Activated CD4-positive, alpha-beta T cell treated with anti-CD3 and anti-CD28 coated beads, Interleukin-2, amount 50 U/mL, for 1 hour (primary cell): Measurements from ENCODE around the gene SVIP.

ENCODE experiments used
- DNase-seq: peaks from one replicate; pipeline ENCODE4 v3.0.0-alpha.2; 2020

SVIP gene

DNA sequence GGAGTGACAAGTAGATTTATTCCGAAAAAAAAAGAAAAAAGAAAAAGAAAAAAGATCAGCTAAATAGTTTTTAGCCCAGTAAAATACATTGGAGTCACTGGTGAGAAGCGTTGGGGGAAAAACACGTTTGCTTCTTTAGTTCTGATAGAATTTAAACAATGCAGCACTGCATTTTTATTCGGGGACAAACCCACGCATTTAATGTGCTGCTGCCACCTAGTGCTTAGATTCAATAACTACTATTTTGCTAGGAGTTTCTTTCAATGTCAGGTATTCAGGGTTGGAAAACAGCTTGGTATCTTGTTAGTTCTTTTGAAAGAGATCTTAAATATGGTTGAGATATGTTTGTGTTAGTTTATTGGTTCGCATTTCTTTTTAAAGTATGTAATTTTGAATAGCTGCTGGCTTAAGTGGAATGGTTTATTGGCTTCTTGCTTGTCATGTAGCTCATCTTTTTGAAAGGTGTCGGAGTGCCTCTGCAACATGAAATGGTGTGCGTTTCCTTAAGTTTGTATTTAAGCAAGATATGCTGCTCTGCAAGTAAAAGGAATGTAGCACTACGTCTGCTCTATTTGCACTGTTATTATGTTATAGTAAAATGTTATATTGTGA is 41.9 kb downstream of the SVIP start:
- peak; percentile 13 for DNase-seq

DNA sequence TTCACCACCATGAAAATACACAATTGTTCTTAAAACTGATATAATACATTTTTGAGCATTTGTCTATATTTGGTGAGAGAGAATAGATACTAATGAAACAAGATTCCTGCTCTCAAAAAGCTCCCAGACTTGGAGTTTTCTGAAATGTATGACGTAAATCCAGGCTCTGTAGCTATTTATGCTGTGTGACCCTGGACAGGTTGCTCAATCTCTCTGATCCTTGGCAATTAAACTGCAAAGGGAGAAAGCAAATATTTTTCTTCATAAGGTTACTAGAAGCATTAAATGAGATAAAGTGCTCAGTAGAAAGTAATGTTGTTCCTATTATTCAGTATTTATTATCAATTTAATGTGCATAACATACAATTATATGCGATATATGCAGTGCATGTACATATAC is 42.5 kb downstream of the SVIP start:
- DNase-seq = no peak

DNA sequence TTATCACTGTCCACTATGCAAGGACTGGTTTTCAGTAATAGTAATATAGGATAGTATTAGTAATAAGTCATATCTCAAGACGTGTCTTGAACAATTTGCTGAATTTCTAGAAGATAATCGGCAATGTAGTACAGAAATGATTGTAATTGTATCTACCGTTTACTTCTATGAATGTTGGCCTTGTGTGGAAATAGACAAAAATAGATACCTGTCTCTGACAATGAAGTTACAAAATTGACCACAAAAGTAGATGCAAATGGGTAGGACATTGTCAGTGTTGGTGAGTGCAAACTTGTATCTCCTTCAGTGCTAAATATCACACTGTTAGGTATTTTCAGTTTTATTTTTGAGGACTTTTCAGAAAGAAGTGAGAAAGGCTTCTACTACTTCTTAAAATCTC is 43.1 kb downstream of the SVIP start:
- no peak for DNase-seq

DNA sequence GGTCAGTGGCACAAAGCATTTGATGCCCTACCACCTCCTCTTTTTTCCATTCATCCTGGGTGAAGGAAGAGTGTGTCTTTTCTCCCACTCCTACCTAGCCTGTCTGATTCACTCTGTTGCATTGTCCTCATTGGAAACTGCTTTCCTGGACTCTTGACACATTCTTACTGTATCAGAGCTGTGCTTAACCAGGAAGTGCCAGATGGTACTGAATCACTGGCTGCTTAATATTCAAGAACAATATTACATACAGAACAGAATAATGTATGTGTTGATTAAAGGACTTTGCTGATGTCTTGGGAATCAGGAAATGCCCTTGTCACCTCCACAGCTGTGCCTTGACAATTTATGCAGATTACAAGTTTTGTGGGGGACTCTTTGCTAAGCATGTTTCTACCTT is 44.4 kb downstream of the SVIP start:
- DNase-seq = no peak

DNA sequence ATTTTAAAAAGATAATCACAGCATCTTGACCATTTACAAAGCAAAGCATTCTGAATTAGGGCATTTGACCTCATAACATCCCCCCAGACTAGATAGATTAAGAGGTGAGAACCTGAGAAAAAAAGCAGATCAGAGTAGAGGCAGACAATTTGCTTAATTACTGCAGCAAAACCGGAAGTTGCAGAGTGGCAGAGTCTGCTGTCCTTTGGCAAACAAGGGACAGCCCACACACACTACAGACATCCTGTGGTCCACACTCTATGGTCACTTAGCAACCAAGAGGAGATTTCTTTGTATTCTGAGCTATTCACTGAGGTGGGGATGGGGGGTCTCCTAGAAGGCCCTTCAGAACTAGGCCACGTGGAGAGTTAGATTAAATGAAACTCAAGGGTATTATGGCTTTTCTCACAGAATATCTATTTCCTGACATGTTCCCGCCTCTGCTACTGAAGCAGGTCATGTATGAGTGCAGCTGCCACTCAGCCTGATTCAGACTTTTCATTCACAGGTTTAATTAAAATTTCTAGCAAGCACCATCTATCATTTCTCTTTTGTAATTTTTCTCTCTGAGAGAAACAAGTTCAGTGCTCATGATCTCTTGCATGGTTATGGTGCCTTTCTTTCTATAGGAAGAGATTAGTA is 48.5 kb downstream of the SVIP start:
- no peak for DNase-seq

DNA sequence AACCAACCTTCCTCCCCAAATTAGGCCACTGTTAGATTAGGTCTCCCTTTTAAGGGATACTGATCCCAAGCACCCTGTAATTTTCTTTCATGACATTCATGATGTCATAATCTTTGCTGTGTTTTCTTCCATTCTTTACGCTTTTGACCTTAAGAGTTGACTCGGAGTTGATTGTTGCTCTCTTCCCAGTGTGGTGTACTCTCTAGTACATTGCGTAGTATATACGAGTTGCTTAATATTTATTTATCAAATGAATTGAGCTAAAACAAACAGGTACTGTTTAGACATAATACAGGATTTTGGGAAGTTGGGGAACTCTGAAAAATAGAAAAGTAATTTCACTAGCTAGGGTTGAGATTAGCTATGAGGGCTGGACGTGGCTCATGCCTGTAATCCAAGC is 49.8 kb downstream of the SVIP start:
- DNase-seq = no peak

DNA sequence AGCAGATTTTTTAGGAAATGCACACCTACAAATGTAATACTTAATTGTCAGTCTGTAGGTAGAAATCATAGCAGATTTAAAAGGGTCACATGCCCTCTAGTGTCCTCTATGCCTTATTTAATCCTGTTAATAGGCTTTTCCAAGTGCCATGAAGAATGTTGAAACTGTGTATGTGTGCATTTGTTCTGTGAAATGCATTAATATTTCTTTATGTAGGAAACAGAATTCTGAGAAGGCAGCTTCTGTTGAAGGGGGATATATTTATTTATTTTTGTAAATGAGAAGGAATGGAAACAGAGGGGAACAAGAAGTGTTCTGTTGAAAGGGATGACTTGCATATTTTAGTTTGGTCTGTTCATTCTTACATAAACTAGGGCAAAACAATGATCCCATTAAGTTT is 51.0 kb downstream of the SVIP start:
- no peak for DNase-seq

DNA sequence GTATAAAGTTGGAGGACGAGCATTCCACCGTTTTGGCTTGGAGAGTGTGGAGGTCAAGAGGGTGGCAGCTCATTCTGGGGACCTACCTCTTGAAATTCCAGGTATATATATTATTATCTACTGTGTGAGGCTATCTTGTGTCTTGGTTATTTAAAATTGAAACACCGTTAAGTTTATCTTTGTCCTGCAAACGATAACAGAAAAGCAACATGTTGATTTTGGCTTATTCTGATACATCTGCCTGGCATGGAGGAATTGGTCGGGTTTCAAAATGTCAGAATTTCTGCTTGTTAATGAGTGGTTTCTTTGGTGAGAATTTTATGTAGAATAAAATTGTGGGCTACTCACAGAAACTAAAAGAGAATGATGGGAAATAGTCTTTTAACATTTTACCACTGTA is 54.4 kb downstream of the SVIP start:
- DNase-seq = no peak

DNA sequence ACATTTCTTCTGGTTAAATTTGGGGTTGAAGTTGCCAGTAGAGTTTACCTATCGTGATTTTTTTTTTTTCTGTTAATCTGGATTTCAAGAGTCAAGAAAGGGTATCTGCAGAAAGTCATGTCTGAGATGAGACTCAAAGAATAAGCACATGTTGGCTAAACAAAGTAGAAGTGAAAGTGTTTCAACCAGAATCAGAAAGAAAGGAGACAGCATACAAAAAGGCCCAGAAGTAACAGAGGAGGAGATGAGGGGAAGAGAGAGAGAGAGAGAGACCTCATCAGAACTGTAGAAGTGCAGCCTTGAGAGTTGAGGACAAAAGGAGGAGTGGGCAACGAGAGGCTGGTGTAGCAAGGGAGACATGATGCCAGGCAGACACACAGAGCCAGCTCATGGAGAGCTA is 54.9 kb downstream of the SVIP start:
- no peak for DNase-seq

DNA sequence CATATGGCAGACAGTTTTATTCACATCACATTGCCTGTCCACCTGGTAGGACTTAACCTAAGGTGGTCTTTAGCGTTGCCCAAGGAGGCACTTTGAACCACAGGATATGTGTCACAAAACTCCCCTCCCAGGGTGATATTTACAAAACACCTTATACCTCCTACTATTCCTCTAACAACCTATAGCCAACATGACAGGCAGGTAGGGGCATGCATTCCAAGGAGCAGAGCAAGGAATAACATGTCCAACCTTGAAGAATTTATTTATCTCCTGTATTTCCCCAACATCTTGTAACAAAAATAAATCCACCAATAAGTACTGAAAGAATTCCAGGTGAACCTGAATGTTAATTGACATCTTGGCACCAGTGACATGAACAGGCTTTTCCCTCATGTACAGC is 60.5 kb downstream of the SVIP start:
- no peak for DNase-seq
